Progenitor cell of endocrine pancreas (in vitro differentiated cells): ENCODE measurements around the gene RBFOX2. TPM values are rescaled to one million over a fixed set of nuclear protein-coding genes. Genes with fewer than 3 reads are reported as not detected.

Experiments
- DNase-seq: peaks from one replicate; pipeline ENCODE4 v3.0.0; 2021; ENCODE audit warnings: low spot score; ENCODE audit not compliant: unreplicated experiment
- H3K27ac Mint-ChIP-seq: 2 replicates; pipeline ENCODE4 v1.8.0; 2021; ENCODE audit warnings: mild to moderate bottlenecking, moderate library complexity, mixed read lengths
- H3K27me3 Mint-ChIP-seq: 2 replicates; pipeline ENCODE4 v1.8.0; 2021; ENCODE audit warnings: mixed read lengths
- H3K36me3 Mint-ChIP-seq: 2 replicates; pipeline ENCODE4 v1.8.0; 2022; ENCODE audit warnings: mixed read lengths; ENCODE audit not compliant: insufficient read depth
- H3K4me1 Mint-ChIP-seq: 2 replicates; pipeline ENCODE4 v1.8.0; 2021; ENCODE audit warnings: low read depth, mixed read lengths
- H3K4me3 Mint-ChIP-seq: 2 replicates; pipeline ENCODE4 v1.8.0; 2021; ENCODE audit warnings: low read depth, mild to moderate bottlenecking, moderate library complexity, mixed read lengths
- H3K9me3 Mint-ChIP-seq: 2 replicates; pipeline ENCODE4 v1.8.0; 2021; ENCODE audit warnings: low read depth, mixed read lengths
- total RNA-seq: library from RNA; stranded (reverse); gene quantifications from 2 replicates; pipeline ENCODE4 v1.2.1, GENCODE V29; 2021
- TF ChIP-seq, protein P1 (sequence below): fragments of 200-600 bp; sonication (generic); IDR thresholded peaks from one replicate; pipeline ENCODE4 v1.5.0; 2021; ENCODE audit warnings: antibody characterized with exemption, mild to moderate bottlenecking; ENCODE audit not compliant: unreplicated experiment

The RBFOX2 gene
- total RNA-seq, 1 donor from 2014 or later: 140 TPM

DNA sequence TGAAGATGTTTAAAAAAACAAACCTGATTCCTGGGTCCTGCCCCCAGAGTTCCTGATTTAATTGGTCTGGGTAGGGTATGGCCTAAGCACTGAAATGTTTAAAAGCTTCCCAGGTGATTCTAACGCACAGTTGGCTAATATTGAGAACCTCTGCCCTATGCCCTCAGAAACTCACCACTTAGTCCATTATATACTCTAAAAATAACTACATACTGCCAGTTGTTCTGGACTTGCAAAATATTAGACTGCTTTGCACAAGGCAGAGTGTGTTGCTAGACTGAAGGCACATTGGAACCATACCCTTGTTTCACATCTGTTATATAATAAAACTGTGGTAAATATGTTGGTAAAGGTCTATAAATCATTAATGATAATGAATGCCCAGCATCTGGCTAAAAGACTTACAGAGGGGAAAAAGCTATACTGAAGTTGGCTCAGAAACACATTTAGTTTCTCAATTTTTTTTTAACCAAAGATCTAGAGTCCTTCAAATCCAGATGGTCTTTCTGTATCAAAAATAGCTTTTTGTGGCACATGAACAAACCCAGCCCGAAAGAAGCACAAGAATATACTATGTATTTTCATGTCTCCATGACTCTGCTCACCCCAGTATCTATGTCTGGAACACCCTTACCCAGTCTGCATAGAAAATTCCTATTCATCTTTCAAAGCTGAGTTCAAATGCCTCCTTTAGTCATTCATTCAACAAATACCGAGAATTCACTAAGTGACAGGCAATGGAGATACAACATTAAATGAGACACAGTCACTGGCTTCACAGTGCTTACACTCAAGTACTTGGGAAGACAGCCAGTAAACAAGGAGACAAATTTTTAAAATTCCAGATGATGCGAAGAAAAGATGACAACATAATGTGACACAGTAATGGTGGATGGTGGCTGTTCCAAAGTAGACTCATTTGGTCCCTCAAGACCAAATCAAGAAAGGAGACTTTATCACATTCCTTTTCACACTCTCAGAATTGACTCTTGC is 44.1 kb downstream of the RBFOX2 start:
- no peak overlapping the region for H3K4me3 Mint-ChIP-seq
- H3K4me1 Mint-ChIP-seq: peaks cover 37% of the 10 kb centered on the region
- no peak for DNase-seq
- no peaks in the 10 kb centered on the region for H3K9me3 Mint-ChIP-seq
- TF ChIP-seq, protein P1, sequence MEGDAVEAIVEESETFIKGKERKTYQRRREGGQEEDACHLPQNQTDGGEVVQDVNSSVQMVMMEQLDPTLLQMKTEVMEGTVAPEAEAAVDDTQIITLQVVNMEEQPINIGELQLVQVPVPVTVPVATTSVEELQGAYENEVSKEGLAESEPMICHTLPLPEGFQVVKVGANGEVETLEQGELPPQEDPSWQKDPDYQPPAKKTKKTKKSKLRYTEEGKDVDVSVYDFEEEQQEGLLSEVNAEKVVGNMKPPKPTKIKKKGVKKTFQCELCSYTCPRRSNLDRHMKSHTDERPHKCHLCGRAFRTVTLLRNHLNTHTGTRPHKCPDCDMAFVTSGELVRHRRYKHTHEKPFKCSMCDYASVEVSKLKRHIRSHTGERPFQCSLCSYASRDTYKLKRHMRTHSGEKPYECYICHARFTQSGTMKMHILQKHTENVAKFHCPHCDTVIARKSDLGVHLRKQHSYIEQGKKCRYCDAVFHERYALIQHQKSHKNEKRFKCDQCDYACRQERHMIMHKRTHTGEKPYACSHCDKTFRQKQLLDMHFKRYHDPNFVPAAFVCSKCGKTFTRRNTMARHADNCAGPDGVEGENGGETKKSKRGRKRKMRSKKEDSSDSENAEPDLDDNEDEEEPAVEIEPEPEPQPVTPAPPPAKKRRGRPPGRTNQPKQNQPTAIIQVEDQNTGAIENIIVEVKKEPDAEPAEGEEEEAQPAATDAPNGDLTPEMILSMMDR: no peak
- H3K36me3 Mint-ChIP-seq: peaks cover 6% of the 10 kb centered on the region
- no peak overlapping the region for H3K27ac Mint-ChIP-seq
- peaks cover 23% of the 10 kb centered on the region for H3K27me3 Mint-ChIP-seq

DNA sequence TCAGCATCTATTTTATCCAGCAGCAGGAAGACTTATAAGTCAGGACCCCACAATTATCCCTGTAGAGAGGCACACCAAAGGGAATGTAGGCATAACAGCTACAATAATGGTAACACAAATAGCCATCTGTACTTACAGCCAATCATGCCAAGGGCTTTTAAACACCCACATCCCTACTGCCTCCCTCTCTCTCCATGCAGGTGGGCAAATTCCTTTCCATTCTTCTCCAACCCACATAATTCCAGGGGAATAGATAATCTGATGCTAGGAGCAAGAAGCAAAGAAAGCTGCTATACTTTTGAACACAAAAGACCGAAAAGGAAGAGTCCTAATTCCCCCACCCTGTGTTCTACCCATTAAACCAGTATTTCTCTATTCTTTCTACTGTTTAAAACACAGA is 46.7 kb downstream of the RBFOX2 start:
- peaks cover 6% of the 10 kb centered on the region for H3K36me3 Mint-ChIP-seq
- H3K9me3 Mint-ChIP-seq: no peaks in the 10 kb centered on the region
- H3K27me3 Mint-ChIP-seq: peaks cover 21% of the 10 kb centered on the region
- H3K27ac Mint-ChIP-seq: no peak overlapping the region
- H3K4me1 Mint-ChIP-seq: peaks cover 42% of the 10 kb centered on the region
- TF ChIP-seq, protein P1: no peak
- no peak for DNase-seq
- no peak overlapping the region for H3K4me3 Mint-ChIP-seq

DNA sequence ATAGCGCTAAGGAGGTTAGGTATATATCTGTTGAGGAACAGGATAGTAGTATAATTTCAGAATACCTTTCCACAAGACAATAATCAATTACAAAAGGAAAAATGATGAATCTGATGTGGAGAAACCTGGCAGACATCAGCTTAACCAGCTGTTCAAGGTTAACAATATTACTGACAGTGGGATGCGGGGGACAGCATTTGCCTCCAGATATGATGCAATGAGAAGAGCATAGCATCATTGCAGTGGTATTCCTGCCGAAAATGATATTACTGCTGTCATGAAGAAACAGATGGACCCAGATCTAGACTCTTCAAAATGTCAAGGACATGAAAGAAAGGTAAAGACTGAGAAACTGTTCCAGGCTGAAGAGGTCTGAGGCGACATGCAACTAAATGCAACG is 49.7 kb downstream of the RBFOX2 start:
- Mint-ChIP-seq H3K4me1 (peaks cover 45% of the 10 kb centered on the region), H3K27ac (no peak overlapping the region)

DNA sequence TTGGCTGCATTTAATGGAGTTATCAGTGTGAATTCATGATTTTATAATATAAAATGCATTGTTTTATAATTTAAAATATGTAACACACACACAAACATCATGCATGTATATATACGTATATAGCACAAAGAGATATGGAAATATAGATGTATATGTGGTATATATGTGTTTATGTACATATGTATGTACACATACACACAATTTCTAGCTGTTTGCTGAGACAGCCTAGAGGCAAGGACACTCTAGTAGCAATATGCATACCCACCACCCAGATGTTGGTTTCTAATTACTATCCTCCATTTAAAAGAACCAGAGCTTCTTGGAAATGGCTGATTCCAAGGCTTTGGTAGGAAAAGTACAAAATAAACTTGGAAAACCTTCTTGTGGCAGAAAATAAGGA is 50.4 kb downstream of the RBFOX2 start:
- no peaks in the 10 kb centered on the region for H3K27me3 Mint-ChIP-seq
- DNase-seq: no peak

More for the DNA sequence above, 49.7 kb downstream of the RBFOX2 start:
- Mint-ChIP-seq H3K4me3 (no peak overlapping the region), H3K9me3 (no peaks in the 10 kb centered on the region), H3K36me3 (peaks cover 6% of the 10 kb centered on the region), H3K27me3 (no peaks in the 10 kb centered on the region)
- TF ChIP-seq, protein P1: no peak
- no peak for DNase-seq

DNA sequence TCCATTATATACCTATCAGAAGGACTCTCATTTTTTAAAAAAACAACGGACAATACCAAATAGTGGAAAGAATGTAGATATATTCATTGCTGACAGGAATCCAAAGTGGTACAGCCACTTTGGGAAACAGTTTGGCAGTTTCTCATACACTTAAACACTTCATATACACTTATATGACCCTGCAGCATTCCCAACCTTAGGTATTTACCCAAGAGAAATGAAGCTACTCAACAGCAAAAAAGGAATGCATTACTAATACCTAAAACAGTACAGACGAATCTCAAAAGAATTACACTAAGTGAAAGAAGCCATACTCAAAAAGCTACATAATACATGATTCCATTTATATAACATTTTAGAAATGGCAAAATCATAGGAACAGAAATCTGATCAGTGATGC is 51.5 kb downstream of the RBFOX2 start:
- peaks cover 4% of the 10 kb centered on the region for H3K36me3 Mint-ChIP-seq
- TF ChIP-seq, protein P1: no peak
- H3K4me1 Mint-ChIP-seq: peaks cover 47% of the 10 kb centered on the region
- DNase-seq: no peak
- no peak overlapping the region for H3K27ac Mint-ChIP-seq
- H3K4me3 Mint-ChIP-seq: no peak overlapping the region
- H3K9me3 Mint-ChIP-seq: no peaks in the 10 kb centered on the region
- H3K27me3 Mint-ChIP-seq: no peaks in the 10 kb centered on the region

More for the DNA sequence above, 50.4 kb downstream of the RBFOX2 start:
- peaks cover 6% of the 10 kb centered on the region for H3K36me3 Mint-ChIP-seq
- H3K4me1 Mint-ChIP-seq: peaks cover 46% of the 10 kb centered on the region
- H3K4me3 Mint-ChIP-seq: no peak overlapping the region
- no peaks in the 10 kb centered on the region for H3K9me3 Mint-ChIP-seq
- no peak overlapping the region for H3K27ac Mint-ChIP-seq
- TF ChIP-seq, protein P1: no peak
